Measurements from ENCODE around the gene PER1.

The PER1 gene

DNA sequence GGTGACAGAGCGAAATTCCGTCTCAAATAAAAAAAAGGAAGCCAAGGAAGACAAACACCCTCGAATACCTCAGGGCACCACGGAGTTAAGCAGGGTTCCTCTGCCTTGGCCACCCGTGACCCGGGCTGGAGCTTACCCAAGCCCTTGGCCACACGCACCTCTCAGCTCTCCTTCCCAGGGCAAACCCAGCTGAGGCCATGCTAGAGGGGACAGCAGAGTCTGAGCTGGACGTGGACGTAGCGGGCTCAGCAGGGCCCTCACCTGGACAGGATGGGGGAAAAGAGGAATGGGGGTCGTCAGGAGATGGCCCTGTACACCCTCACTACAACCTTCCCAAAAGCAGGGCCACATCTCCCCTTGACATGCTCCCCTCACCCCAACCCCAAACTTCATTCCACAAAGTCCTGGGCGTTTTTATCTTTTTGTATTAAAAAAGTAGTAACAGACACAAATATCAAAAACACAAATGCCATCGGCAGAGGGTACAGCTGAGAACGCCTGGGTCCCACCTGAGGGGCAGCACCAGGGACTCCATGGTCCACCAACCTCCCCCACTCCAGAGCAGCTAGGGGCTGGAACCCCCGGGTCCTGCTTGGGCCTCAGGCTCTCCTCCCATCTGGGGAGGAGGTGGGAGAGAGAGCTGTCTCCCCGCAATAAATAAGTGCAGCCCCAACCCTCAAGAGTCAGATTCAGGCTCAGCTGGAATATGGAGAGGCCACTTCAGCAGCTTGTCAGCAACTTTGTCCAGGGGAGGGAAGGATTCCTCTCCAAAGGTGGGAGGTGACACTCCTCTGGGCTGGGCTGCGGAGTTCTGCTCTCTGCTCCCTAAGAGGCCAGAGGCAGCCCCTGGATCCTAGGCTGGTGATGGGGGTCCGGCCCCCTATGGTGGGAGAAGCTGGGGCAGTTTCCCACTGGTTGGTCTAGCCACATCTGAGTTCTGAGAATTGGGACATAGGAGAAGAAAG, 11.9 kb downstream of the PER1 start:
- no peak for DNase-seq

DNA sequence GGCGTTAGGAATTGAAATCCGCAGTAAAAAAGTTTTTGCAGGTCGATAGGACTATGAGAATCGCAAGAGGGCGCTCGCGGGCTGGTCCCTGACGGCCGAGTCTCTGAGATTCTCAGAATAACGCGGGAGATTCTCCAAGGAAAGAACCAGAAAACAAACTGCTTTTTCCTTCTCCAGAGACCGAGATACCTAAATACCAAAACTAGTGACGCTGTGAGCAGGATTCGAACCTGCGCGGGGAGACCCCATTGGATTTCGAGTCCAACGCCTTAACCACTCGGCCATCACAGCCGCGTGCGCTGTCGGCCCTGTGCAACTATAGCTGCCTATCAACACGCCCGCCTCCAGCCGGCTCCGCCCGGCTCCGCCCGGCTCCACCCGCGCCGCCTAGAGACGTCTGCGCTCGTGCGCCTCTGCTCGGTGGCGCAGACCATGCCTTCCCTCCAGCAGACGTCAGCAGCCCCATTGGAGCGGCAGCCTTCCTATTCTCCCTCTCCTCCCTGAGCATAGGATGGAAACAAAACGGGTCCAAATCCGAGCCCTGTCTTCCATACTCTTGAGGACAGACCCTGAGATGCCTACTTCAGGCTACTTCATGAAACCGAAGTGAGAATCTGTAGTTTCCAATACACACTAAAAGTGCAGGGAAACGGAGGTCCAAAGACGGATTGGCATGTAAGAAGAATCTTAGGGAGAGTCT, 13.4 kb downstream of the PER1 start:
- peak; percentile 96 for DNase-seq

DNA sequence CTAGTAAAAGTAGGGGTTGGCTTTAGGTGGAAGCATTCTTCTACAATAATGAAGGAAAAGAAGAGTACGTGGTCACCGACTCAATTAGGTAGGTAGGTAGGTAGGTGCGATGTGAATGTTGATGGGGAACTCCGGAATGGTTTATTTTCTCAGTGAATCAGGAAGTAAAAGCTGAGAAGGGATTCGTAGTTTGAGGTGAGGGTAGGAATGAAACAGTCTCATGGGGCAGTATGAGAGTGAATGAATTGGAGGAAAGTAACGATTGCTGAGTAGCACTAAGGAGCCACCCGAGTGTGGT, 13.9 kb downstream of the PER1 start:
- DNase-seq = no peak

DNA sequence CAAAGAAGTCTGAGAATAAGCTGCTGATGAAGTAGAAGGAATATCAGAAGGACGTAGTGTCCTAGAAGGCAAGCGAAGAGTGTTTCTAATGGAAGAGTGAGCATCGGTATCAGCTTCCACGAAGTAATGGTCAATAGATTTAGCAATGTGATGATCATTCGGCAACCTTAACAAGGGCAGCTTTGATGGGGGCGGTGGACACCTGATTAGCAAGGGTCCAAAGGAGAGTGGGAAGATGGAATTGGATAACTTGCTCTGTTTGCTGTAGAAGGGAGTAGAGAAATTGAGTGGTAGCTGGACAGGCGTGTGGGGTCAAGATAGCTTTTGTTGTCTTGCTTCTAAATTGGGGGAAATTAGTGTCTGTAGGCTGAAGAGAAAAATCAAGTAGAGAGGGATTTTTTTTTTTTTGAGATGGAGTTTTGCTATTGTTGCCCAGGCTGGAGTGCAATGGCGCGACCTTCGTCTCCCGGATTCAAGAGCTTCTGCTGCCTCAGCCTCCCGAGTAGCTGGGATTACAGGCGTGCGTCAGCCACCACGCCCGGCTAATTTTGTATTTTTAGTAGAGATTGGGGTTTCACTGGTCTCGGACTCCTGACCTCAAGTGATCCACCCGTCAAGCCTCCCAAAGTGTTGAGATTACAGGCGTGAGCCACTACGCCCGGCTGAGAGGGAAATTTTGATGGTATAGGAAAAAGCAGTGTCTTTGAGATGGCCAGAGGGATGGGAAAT, 14.4 kb downstream of the PER1 start:
- no peak for DNase-seq

DNA sequence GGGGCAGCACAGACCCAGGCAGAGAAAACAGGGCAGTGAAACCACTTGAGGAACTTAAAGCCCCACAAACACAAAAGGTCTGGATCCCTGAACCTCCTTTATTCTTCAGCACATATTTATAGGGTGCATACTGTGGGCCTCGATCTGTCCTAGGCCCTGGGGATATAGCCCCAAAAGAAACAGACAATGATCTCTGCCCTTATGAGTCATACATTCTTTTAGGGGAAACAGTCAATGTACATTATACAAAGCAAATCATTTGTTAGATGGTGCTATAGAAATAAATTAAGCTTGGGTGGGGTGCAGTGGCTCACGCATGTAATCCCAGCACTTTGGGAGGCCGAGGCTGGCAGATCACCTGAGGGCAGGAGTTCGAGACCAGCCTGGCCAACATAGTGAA, 18.3 kb downstream of the PER1 start:
- DNase-seq = no peak

DNA sequence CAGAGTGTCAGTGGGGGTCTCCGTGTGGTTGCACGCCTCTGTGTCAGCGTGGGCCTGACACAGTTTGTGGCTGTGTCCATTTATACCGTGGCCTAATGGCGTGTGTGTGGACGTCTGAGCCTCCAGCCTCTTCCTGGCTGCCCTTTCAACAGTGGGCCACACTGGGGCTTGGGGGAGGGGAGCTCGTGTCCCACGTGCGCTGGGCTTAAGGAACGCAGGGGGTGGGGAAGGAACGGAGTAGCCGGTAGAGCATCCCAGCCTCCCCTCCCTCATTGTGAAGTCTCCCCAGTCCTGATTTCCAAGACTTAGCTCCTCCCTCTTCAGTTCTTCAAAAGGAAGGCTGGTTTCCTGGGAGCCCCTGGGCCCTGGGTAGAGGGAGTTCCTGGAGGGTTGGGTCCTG, 18.8 kb downstream of the PER1 start:
- DNase-seq = no peak

DNA sequence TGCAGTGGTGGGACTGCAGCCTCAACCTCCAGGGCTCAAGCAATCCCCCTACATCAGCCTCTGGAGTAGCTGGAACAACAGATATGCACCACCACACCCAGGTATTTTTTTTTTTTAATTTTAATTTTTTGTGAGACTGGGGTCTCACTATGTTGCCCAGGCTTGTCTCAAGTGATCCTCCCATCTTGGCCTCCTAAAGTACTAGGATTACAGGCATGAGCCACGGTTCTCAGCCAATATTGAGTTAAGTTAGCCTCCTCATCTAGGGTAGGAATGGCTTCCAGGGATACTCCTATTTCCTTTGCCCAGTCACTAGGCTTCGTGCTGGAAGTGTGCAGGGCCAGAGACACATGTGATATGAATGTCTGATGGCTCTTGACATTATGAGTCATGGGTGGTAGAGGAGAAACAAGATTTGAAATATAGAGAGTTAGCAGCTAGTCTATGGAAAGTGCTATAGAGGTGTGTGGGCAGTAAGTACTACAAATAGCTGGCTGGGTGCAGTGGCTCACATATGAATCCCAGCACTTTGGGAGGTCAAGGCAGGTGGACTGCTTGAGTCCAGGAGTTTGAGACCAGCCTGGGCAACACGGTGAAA, 20.3 kb downstream of the PER1 start:
- no peak for DNase-seq

DNA sequence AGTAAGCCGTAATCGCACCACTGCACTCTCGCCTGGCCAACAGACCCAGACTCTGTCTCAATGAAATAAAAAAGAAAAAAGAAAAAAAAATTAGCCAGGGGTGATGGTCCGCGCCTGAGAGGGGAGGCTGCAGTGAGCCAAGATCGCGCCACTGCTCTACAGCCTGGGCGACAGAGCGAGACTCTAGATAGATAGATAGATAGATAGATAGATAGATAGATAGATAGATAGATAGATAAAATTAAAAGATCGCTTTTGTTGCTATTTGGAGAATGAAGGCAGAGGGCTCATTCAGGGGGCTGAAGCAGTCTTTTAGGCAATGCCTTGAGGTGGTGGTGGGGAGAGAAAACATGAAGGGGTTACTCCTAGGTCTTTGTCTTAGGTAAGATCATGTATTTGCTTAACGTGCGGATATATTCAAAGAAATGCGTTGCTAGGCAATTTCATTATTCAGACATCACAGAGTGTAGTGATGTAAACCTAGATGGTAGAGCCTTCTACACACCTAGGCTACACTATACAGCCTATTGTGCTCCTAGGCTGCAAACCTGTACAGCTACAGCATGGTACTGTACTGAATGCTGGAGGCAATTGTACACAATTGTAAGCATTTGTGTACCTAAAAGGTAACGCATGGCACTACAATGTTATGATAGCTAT, 23.9 kb downstream of the PER1 start:
- DNase-seq = no peak

- DNase-seq = peak; percentile 54
Measured at GRCh38 chr17:8126491-8127066, 25.6 kb downstream of the PER1 start.

DNA sequence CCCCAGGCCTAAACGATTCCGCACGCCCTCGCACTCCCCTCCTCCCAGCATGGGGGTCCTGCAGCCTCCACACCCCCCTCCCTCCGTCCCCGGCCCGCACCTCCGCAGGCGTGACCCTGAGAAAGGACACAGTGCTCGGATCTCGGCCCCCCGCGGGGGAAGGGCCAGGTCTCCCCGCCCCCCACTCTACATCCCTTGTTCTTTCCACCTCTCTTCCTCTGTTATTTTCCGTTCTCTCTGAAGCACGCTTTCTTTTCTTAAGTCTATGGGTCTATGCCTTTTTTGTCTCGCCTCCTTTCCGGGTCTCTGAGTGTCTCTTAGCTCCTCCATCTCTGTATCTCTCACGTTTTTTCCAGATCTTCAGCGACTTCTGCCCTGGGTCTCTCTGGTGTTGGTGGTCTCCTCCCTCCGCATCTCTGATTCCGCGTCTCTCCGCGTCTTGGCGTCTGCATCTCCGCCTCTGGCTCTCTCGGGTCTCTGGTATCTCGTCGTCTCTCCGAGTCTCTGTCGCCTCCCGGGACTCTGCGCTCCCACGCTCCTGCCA, 26.2 kb downstream of the PER1 start:
- DNase-seq = peak; percentile 22

GRCh38 chr17:8125154-8125946, 26.9 kb downstream of the PER1 start:
- DNase-seq = peak; percentile 84

- peak; percentile 31 for DNase-seq
Measured at GRCh38 chr17:8124350-8125153, 27.7 kb downstream of the PER1 start.

DNA sequence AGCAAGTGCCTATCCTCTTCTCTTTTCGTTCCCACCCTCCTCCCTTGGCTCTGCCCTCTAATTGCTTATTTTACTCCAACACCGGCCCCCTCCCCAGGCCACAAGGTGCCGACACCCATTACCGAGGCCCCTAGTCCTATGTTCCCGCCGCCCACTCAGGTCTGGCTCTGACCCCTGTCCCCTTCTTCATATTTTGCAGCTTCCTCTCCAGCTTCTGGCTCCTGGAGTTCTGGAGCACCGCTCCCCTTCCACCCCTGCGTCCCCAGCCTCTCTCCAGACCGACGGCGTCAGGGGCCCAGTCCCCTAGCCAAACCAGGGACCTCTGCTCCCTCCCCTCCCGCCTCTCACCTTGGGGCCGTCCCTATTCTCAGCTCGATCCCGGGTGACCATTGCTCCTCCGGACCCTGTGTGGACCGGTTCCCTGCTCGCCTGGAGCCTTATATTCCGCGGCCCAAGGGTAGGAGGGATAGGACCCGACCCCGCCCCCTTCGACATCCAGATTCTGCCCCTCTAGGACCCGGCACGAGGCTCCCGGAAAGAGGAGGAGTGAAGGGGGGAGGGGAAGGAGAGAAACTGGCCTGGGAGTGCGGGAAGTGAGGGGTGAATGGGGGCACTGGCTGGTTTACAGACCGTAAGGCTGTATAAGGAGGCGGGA, 28.4 kb downstream of the PER1 start, which contains the start of gene HES7:
Gene HES7 (minus strand): TSS at position 412 of the 655 bp plus-strand sequence. CDS start 22 bp downstream, at position 390.
- peak; percentile 15 for DNase-seq

- DNase-seq = peak; percentile 59
Measured at GRCh38 chr17:8122924-8123694, 29.1 kb downstream of the PER1 start.

GRCh38 chr17:8122422-8122923, 29.7 kb downstream of the PER1 start:
- peak; percentile 22 for DNase-seq

GRCh38 chr17:8121681-8122421, 30.4 kb downstream of the PER1 start:
- DNase-seq = peak; percentile 60

DNA sequence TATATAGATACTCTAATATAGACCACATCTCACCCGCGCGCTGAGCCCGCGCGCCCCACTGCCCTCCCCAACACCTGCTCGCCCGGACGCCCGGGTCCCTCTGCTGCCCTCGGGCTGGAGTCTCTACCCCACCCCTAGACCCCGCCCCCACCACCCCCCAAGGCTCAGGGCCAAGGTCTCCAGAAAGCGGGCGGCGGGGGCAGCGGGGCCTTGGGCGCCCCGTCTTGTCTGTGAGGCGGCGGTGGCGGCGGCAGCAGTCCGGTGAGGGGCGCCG, 30.9 kb downstream of the PER1 start:
- DNase-seq = no peak

Measured in stimulated activated CD4-positive, alpha-beta T cell treated with anti-CD3 and anti-CD28 coated beads, Interleukin-4, amount 100 ng/mL, for 1 hour (primary cell).